Lung (tissue), 12 donors: Measurements from ENCODE around the gene SLC6A6. TPM values are rescaled to one million over a fixed set of nuclear protein-coding genes. Genes with fewer than 3 reads are reported as not detected.
A peak's percentile ranks its signal among the peaks of the same experiment; 100 is the strongest.

Experiments
- ATAC-seq: fragments of 200-7000 bp; cut with Tn5 transposase; one replicate; pipeline ENCODE4 v1.9.1; 2020; ENCODE audit warnings: moderate number of reproducible peaks; ENCODE audit not compliant: insufficient read depth, low FRiP score
- DNase-seq, 3 donors: peaks; one replicate each; pipeline ENCODE4 v3.0.0-alpha.2; 2013 to 2017
- H3K27ac ChIP-seq, 2 donors: one replicate each; pipeline ENCODE4 v1.5.1; 2013; ENCODE audit warnings: mild to moderate bottlenecking in 2 of 2, moderate library complexity in 2 of 2, control low read depth in 1 of 2, inconsistent platforms in 1 of 2, low read depth in 1 of 2, low read length in 1 of 2
- H3K27me3 ChIP-seq, 3 donors: one replicate each; pipeline ENCODE4 v1.5.1; 2013; ENCODE audit warnings: low read length in 2 of 3; ENCODE audit not compliant: control insufficient read depth in 3 of 3, insufficient read depth in 3 of 3
- H3K36me3 ChIP-seq, 4 donors: one replicate each; pipeline ENCODE4 v1.5.1; 2013; ENCODE audit warnings: low read length in 4 of 4, mild to moderate bottlenecking in 1 of 4, moderate library complexity in 1 of 4; ENCODE audit not compliant: control insufficient read depth in 4 of 4, insufficient read depth in 4 of 4
- H3K4me1 ChIP-seq, 5 donors: one replicate each; pipeline ENCODE4 v1.5.1; 2013; ENCODE audit warnings: low read length in 5 of 5, mild to moderate bottlenecking in 2 of 5, moderate library complexity in 1 of 5; ENCODE audit not compliant: control insufficient read depth in 5 of 5, insufficient read depth in 5 of 5
- H3K4me3 ChIP-seq: one replicate; pipeline ENCODE4 v1.5.1; 2013; ENCODE audit warnings: mild to moderate bottlenecking, control low read depth, moderate library complexity
- H3K9ac ChIP-seq, 2 donors: one replicate each; pipeline ENCODE4 v1.5.1; 2013; ENCODE audit warnings: low read length in 2 of 2, control low read depth in 1 of 2; ENCODE audit not compliant: insufficient read depth in 1 of 2
- H3K9me3 ChIP-seq, 4 donors: one replicate each; pipeline ENCODE4 v1.5.1; 2013; ENCODE audit warnings: low read length in 3 of 4, mild to moderate bottlenecking in 1 of 4, moderate library complexity in 1 of 4; ENCODE audit not compliant: control insufficient read depth in 4 of 4, insufficient read depth in 3 of 4
- CTCF ChIP-seq: IDR thresholded peaks from 2 replicates; pipeline ENCODE4 v1.5.1; 2012; ENCODE audit warnings: mild to moderate bottlenecking; ENCODE audit errors: control extremely low read depth, extremely low read depth
- WGBS, 2 donors: extraction: QIAGEN DNeasy Blood & Tissue Kit; methylation state at CpG; one replicate each; pipeline ENCODE4 v1.1.7; 2013; 5-methylcytosine and 5-hydroxymethylcytosine counted together
- polyA plus RNA-seq, 2 donors: library from polyadenylated mRNA; stranded (reverse); fragments of 200-250 nt; gene quantifications; one replicate each; pipeline ENCODE4 v1.2.1, GENCODE V29; 2013
- total RNA-seq, 2 donors: library from RNA; depleted of rRNA in 1 of 2; stranded (reverse); fragments of >200 nt in 1 of 2; gene quantifications; one replicate each; pipeline ENCODE4 v1.2.1, GENCODE V29; 2014 to 2021
- donor health status: control.
- donor health status: control.
- donor health status: Bipolar disorder and iron deficiency.
- donor health status: healthy.
- donor health status: DM: yes; HTN: yes; CAD: no.

SLC6A6 gene
- total and polyA plus RNA-seq, 4 donors = 16.1 to 96.3 (median 57.4) TPM

- Histone ChIP-seq H3K36me3 (no peaks in the 10 kb centered on the region), H3K4me3 (no peak overlapping the region), H3K9ac (no peak overlapping the region), H3K9me3 (peaks cover 0 to 1% (median 0%) of the 10 kb centered on the region in 4 donors), H3K27me3 (no peaks in the 10 kb centered on the region), H3K27ac (peak overlapping the region in 1 of 2 donors; percentile 38), H3K4me1 (peaks cover 0 to 30% (median 6%) of the 10 kb centered on the region in 5 donors)
- no peak for TF ChIP-seq CTCF
- WGBS, 2 donors = 33 to 42% methylated on average over 20 of the region's 20 CpGs
- ATAC-seq = no peak
- peak in 2 of 3 donors; percentile 35 to 43 for DNase-seq
Measured at GRCh38 chr3:14534516-14535191, 132.2 kb downstream of the SLC6A6 start.

- Histone ChIP-seq H3K4me1 (peaks cover 0 to 33% (median 6%) of the 10 kb centered on the region in 5 donors), H3K27me3 (no peaks in the 10 kb centered on the region), H3K4me3 (no peak overlapping the region), H3K36me3 (no peaks in the 10 kb centered on the region), H3K9ac (no peak overlapping the region), H3K27ac (no peak overlapping the region), H3K9me3 (no peaks in the 10 kb centered on the region)
- 82 to 87% methylated on average over 6 of the region's 6 CpGs for WGBS, 2 donors
- ATAC-seq (no peak), DNase-seq (no peak)
- TF ChIP-seq CTCF = no peak
Measured at GRCh38 chr3:14535616-14536015, 133.2 kb downstream of the SLC6A6 start.

GRCh38 chr3:14536055-14536815 is 133.8 kb downstream of the SLC6A6 start:
- Histone ChIP-seq H3K27ac (no peak overlapping the region), H3K4me1 (peaks cover 0 to 33% (median 6%) of the 10 kb centered on the region in 5 donors), H3K9me3 (no peaks in the 10 kb centered on the region), H3K4me3 (no peak overlapping the region), H3K27me3 (no peaks in the 10 kb centered on the region), H3K36me3 (no peaks in the 10 kb centered on the region), H3K9ac (no peak overlapping the region)
- ATAC-seq = no peak
- no peak for DNase-seq
- TF ChIP-seq CTCF = no peak
- 93 to 96% methylated on average over 10 of the region's 10 CpGs for WGBS, 2 donors
